ENCODE measurements around the gene PRDM15.

The PRDM15 gene

DNA sequence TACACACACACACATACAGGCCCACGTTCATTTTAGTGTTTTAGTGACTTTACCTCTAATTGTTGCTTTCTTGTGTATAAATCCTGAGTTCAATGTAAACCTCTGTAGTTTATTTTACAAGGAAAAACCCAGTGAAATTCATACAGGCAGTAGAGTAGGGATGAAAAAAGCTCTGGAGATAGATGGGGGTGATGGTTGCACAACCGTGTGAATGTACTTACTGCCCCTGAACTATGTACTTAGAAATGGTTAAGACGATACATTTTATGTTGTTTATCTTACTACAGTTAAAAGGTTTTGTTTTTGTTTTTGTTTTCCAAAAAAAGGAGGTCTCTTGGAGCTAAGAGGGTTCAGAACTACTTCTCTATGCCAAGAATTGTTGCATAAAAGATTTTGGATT is 29.7 kb upstream of the PRDM15 start:
- DNase-seq: no peak

DNA sequence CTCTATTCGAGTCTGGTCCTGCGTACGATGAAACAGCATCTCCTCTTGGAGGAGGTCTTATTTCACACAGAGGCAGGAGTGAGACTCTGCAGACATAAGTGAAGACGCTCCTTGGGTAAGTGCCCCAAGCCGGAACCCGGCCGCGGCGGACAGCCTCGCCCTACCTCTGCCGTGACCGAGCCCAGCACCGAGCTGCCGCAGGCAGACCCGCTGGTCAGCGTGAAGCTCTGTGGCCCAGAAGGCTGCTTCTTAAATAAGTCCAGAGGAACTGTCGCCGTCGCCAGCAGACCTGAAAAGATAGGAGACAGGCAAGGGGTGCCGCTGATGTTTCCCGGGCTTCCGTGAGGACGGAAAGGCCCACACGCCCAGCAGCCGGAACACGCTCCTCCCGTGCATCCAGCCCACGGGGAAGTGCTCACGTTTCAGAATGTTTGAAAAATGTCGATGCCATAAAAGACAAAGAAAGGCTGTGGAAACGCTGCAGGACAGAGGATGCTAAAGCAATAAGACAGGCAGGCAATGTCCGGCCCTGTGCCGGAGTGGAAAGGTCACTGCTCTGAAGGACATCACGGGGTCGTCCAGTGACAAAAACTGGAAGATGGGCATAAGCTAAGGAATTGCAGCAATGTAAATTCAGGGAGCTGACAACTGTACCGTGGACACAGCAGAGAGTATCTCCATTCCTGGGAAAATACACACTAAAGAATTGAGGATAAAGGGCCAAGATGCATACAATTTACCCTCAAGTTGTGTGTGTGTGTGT is 28.5 kb upstream of the PRDM15 start:
- DNase-seq: no peak

DNA sequence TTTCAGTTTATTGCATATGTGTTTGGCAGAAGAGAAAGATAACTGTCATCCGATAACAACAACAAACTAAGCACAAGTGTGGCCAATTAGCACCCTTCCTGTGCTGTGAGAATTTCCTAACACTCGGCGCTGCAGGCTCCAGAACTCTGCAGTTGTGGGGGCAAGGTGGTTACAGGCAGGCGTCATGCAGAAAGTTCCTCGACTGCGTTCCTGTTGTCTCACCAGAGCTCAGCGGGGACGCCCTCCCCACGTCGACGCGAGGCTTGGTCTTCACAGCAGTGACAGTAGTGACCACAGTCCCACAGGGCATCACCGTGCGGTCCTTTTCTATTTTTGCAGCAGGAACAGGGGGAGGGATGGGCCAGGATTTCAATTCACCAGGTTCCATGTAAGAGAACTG is 27.6 kb upstream of the PRDM15 start:
- DNase-seq: no peak

DNA sequence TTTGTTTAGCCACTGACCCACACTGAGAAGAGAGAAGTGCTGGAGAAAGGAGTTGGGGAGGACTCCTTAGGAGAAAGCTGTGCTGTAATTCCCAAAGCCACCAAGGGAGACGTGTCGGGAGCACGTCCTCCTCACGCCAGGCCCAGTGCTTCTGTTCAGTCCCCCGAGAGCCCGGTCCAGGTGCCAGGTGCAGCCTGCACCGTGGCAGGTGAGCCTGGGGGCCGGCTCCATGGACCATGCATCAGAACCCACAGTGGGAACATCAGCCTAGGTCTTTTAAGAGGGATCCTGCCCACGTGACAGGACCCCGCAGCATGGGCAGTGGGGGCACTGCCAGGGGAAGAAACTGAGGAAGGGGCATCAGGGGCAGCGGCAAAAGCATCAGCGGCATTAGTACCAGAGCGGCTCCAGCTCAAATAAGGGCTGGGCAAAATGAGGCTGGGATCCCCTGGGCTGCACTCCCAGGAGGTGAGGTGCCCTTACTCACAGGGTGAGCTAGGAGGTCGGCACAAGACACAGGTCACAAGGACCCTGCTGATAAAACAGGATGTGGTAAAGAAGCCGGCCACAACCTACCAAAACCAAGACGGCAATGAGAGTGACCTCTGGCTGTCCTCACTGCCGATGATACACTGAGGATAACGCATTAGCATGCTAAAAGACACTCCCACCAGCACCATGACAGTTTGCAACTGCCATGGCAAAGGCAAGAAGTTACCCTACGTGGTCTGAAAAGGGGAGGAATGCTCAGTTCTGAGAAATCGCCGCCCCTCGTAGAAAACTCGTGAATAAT is 24.6 kb upstream of the PRDM15 start:
- no peak for DNase-seq

GRCh38 chr21:41902946-41903345 is 23.8 kb upstream of the PRDM15 start:
- DNase-seq: no peak

- DNase-seq: no peak
Observed at GRCh38 chr21:41901782-41902181, 22.6 kb upstream of the PRDM15 start.

DNA sequence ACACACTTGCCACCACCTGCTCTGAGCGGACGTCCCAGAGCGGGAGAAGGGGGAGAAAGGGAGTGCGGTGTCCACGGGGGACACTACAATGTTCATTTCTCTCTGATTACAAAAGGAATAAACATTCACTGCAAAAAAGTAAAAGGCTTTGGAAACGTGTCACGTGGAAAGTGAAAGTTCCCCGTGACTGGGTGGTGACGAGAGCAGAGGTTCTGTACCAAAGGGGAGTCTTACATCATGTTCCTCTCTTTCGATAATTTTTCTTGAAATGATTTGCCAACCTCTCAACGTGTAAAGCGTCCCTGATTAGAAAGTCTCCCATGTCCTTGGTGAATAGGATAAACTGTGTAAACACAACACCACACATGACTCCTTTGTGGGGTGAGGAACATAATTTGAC is 22.0 kb upstream of the PRDM15 start:
- DNase-seq: no peak

- DNase-seq: no peak
Observed at GRCh38 chr21:41900401-41900800, 21.3 kb upstream of the PRDM15 start.

DNA sequence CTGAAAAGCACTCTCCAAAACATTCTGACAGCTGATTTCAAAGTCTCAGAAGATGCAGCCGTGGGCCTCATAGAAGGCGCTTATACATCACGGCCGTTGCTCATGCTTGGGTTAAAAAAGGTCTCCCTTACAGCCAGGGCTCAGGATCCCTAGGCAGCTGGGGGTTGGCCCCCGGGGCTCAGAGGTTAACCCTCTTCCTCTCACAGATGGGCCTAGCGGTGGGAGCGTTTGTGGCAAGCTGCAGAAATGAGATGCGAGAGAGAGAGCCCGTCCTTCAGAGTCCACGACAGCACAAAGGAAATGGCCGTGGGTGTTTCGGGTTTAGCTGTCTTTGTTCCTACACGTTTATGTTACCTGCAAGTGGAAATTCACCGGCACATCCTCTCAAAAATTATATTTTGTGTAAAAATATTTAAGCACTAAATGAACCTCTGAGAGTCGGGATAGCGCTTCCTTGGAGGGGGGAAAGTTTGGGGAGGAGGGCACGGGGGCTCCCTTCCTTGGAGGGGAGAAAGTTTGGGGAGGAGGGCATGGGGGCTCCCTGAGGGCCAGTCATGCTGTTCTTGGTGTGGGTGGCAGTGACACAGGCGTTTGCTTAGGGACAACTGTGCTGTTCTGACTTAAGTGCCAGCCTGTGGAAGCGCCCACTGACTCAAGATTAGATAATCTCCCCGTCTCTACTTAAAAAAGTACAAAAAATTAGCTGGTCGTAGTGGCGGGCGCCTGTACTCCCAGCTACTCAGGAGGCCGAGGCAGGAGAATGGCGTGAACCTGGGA is 20.5 kb upstream of the PRDM15 start:
- DNase-seq: no peak

GRCh38 chr21:41898998-41899397 is 19.9 kb upstream of the PRDM15 start:
- no peak for DNase-seq

GRCh38 chr21:41897700-41898099 is 18.6 kb upstream of the PRDM15 start:
- DNase-seq: no peak

DNA sequence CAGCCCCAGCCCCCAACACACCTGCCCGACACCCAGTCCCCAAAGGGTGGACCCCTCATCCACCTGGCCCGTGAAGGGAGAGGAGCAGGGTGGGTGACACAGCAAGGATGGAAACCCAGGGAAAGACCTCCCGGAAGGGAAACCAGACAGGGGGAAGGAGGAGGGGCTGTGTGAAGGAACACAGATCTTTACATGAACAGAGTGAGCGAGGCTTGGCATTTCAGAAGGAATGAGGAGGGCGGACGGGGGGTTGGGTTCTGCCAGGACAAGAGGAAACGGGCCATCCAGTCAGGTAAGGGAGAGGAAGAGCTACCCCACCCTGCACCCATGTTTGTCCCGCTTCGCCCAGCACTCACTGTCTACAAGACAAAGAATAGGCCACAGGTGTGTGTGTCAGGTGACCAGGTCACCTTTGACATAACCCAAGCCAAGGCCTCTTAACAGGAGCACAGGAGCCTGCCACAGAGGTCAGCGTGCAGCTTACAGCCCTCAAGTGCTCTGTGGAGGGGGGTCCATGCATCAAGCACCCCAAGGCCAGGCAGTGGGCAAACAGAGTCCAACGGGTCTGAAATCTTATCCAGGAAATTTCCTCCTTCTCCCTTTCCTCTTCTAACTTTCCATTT is 18.0 kb upstream of the PRDM15 start:
- no peak for DNase-seq

DNA sequence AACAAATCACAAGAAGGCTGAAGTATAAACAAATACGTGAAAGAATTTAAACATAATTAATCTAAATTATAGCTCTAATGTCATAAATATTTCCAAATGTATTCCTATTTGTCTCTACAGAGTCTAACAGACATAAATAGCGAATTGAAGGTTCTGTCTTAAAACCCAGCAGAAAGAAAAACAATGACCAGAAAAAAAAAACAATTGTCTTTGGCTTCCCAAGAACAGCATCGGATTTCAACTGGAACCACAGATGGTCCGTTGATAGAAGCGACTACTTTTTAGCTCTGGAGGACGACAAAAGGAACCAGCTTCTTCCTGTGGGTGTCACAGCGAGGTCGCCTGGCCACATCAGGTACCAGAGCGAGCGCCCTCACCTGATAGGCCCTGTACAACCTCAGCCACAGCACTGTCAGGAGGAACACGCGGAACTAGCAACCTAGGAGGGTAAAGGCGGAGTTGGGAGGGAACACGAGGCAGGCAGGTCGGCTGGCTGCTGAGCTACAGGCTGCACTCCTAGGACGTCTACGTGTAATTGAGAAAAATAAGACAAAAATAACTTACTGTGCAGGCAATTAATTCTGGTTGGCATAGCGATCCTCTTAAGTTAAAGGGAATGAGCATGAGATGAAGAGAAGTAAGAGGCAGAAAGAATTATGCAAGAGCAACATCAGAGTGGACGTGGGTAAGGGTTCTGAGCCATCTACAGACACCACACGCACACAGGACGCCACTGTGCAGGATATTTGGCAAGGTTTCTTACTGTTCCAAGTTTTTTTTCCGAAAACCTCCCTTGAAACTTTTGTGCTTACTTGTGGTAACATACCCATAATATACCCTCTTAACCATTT is 16.7 kb upstream of the PRDM15 start:
- no peak for DNase-seq

GRCh38 chr21:41894922-41895557 is 15.9 kb upstream of the PRDM15 start:
- no peak for DNase-seq

DNA sequence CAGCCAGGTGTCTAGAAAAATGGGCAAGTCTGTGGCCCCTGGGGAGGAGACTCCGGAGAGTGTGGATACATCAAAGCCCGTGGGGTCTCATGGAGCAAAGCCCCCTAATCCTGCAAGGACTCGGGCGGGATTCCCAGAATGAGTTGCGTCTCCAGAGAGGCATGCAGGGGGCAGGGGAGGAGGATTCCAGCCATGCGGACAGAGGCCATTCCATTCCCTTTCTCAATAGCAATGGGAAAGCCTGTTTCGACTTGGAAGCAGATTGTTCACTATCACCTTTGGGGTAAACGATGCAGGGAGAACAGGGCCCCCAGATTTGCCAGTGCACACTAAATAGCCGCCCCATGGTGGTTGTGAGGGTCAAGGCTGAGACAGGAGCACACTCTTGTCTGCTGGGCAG is 15.4 kb upstream of the PRDM15 start:
- DNase-seq: no peak

GRCh38 chr21:41892726-41893125 is 13.6 kb upstream of the PRDM15 start:
- no peak for DNase-seq

- DNase-seq: no peak
Observed at GRCh38 chr21:41891132-41891531, 12.0 kb upstream of the PRDM15 start.

- DNase-seq: no peak
Observed at GRCh38 chr21:41890355-41890754, 11.2 kb upstream of the PRDM15 start.

DNA sequence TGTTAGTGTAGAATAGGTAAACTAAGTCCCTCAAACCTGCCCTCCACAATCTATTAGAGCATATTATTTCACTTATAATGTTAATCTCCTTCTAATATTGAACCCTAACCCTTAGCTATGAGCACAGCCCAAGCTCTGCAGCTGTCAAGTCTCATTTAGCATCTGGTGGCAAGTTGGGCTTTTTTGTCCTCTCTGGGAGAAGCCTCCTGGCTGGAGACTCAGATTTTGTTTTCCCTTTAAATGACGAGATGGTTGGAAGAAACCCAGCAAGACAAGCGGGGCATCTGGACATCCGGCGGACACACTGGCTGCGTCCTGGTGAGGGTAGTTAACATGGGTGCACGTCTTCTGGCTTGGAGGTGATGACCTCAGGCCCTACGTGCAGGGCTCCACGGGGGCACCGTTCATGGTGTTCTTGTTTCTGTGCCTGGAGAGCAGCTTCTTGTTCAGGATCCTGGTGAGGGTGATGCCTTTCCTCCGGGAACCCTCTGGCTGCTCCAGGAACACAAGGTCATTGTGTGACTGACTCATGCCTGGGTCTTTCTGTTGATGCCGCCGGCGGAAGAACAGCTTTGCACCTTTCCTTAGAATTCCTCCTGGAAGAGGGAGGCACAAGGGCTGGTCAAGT is 9.7 kb upstream of the PRDM15 start:
- DNase-seq: no peak

GRCh38 chr21:41887667-41888066 is 8.5 kb upstream of the PRDM15 start:
- no peak for DNase-seq

GRCh38 chr21:41886328-41886727 is 7.2 kb upstream of the PRDM15 start:
- no peak for DNase-seq
